Panc1 (cell line): ENCODE measurements around the gene ETNPPL. TPM values are rescaled to one million over a fixed set of nuclear protein-coding genes. Genes with fewer than 3 reads are reported as not detected.

Experiments
- ATAC-seq: fragments of 200-7000 bp; cut with Tn5 transposase; 2 replicates; pipeline ENCODE4 v1.9.1; 2020; ENCODE audit warnings: mild to moderate bottlenecking, moderate library complexity
- BruUV-seq: library from RNA; stranded (reverse); fragments of 400-500 nt; replicated peaks from 2 replicates; lab custom pipeline; 2021; lab: Mats Ljungman, UMichigan
- CTCF ChIA-PET: fragments of 300-600 bp; sonication (Branson Sonifier 250); formaldehyde crosslinking; loops from one replicate; lab custom pipeline; 2022; ENCODE audit warnings: antibody characterized with exemption; lab: Charles Lee
- POLR2A ChIA-PET: fragments of 300-600 bp; sonication (Branson Sonifier 250); formaldehyde crosslinking; loops from one replicate; lab custom pipeline; 2022; ENCODE audit warnings: antibody characterized with exemption; lab: Charles Lee
- DNase-seq: peaks from one replicate; pipeline ENCODE4 v3.0.0-alpha.2; 2010; ENCODE audit warnings: low read depth, low spot score
- H3K27ac ChIP-seq: 2 replicates; pipeline ENCODE4 v1.5.1; 2011; ENCODE audit warnings: mild to moderate bottlenecking, low read length, inconsistent platforms
- H3K27me3 ChIP-seq: fragments of 200-500 bp; sonication (Bioruptor generic); 2 replicates; pipeline ENCODE4 v1.6.0; 2014; ENCODE audit warnings: low read length, inconsistent platforms; ENCODE audit not compliant: control insufficient read depth, insufficient read depth
- H3K36me3 ChIP-seq: fragments of 200-500 bp; sonication (Bioruptor generic); 2 replicates; pipeline ENCODE4 v1.5.1; 2014; ENCODE audit warnings: inconsistent platforms, mild to moderate bottlenecking, low read length, moderate library complexity; ENCODE audit not compliant: control insufficient read depth, insufficient read depth
- H3K4me1 ChIP-seq: 2 replicates; pipeline ENCODE4 v1.5.1; 2011; ENCODE audit warnings: inconsistent platforms, mild to moderate bottlenecking, low read length, moderate library complexity; ENCODE audit not compliant: control insufficient read depth, insufficient read depth
- H3K4me3 ChIP-seq, 2 experiments: 2 replicates each; pipeline ENCODE4 v1.5.1; 2011 to 2012; ENCODE audit warnings: low read depth in 2 of 2, low read length in 2 of 2, mild to moderate bottlenecking in 2 of 2, inconsistent platforms in 1 of 2, moderate library complexity in 1 of 2
- H3K9me3 ChIP-seq: fragments of 200-500 bp; sonication (Bioruptor generic); 2 replicates; pipeline ENCODE4 v1.5.1; 2014; ENCODE audit warnings: low read depth, mild to moderate bottlenecking, inconsistent platforms, low read length, moderate library complexity; ENCODE audit not compliant: control insufficient read depth, insufficient read depth
- CTCF ChIP-seq: fragments of 450-650 bp; IDR thresholded peaks from 2 replicates; pipeline ENCODE4 v1.5.1; 2017; ENCODE audit warnings: mild to moderate bottlenecking
- POLR2AphosphoS5 ChIP-seq: IDR thresholded peaks from 2 replicates; pipeline ENCODE4 v1.6.1; 2012; ENCODE audit warnings: mild to moderate bottlenecking, low read depth, low read length, moderate library complexity
- REST ChIP-seq, 2 experiments: IDR thresholded peaks; 2 replicates each; pipeline ENCODE4 v1.6.1; 2011 to 2012; ENCODE audit warnings: low read depth in 2 of 2, control low read depth in 1 of 2, low read length in 1 of 2, mild to moderate bottlenecking in 1 of 2, moderate library complexity in 1 of 2; ENCODE audit not compliant: insufficient read depth in 1 of 2
- SIN3A ChIP-seq: IDR thresholded peaks from 2 replicates; pipeline ENCODE4 v1.6.1; 2012; ENCODE audit warnings: low read depth, mild to moderate bottlenecking, low read length, moderate library complexity, borderline replicate concordance; ENCODE audit not compliant: insufficient read depth
- TCF7L2 ChIP-seq: IDR thresholded peaks from 2 replicates; pipeline ENCODE4 v1.6.1; 2011; ENCODE audit warnings: mild to moderate bottlenecking, low read depth, low read length, inconsistent platforms
- in situ Hi-C: cut with HindIII; loops from 2 replicates; pipeline ENCODE4 v1.10.0; 2016; ENCODE audit warnings: low sequenced_read_pairs, low pct_unique_long_range_greater_than_20kb
- intact Hi-C: fragments of 100-400 bp; cut with micrococcal nuclease; formaldehyde crosslinking; loops from one replicate; pipeline ENCODE4 v1.10.0; 2022; ENCODE audit not compliant: unreplicated experiment
- total RNA-seq: library from RNA; stranded (reverse); gene quantifications from one replicate; pipeline ENCODE4 v1.2.1, GENCODE V29; 2021; ENCODE audit not compliant: unreplicated experiment

Gene ETNPPL
- total RNA-seq, 1 experiment from 2014 or later: not detected

DNA sequence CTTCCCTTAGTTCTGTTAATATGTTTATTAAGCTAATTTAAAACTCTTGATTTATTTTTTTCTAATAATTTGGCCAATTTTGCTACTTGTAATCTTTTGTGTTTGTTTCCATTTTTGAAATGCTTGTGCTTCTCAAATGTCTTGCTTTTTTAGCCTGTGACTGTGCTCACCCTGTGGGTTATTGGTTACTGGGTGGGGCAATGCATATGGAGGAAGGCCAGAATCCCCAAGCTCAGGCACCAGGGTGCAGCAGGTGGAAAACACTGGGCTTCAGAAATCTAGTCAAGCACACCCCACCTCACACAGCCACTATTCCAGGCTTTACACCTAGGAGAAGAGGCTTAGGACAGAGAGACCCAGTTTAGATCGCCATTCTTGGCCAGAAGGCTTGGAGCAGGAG is 33.1 kb downstream of the ETNPPL start:
- ATAC-seq (no peak), DNase-seq (no peak)
- Histone ChIP-seq H3K36me3 (no peaks in the 10 kb centered on the region), H3K9me3 (no peaks in the 10 kb centered on the region), H3K27ac (no peak overlapping the region), H3K4me3 (no peak overlapping the region), H3K27me3 (no peaks in the 10 kb centered on the region), H3K4me1 (no peaks in the 10 kb centered on the region)
- POLR2A ChIA-PET: no interaction called here
- TF ChIP-seq SIN3A (no peak), POLR2AphosphoS5 (no peak), TCF7L2 (no peak), CTCF (no peak), REST (IDR thresholded peaks at IDR 0.05; ENCODE audit: insufficient read depth in 1 of 2, low read depth in 2 of 2, low read length in 1 of 2) (no peak)
- intact Hi-C loops: no loop called here
- BruUV-seq: no TSS peak
- CTCF ChIA-PET: no interaction called here
- in situ Hi-C loops: no loop called here

DNA sequence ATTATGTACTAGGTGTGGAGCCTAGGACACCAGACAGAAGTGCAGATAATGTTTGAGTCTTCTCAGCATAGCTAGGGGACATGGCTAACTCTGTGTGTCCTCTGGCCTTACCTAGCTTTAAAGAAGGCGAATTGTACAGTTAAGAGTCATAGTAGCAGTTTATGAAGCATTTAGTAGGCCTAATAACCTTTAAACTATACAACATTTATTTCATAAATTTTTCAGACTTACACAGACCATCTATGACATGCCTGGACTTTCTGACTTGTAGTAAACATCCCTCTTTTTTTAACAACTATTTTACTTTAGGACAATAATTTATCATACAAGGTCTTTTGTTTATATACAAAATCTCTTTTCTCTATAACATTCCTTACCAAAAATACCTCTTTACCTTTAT is 37.4 kb downstream of the ETNPPL start:
- in situ Hi-C loops: no loop called here
- H3K27me3 ChIP-seq: no peaks in the 10 kb centered on the region
- no peak overlapping the region for H3K27ac ChIP-seq
- no peaks in the 10 kb centered on the region for H3K4me1 ChIP-seq
- CTCF ChIA-PET: no interaction called here
- no peaks in the 10 kb centered on the region for H3K9me3 ChIP-seq
- ATAC-seq: no peak
- TF ChIP-seq POLR2AphosphoS5: no peak
- TF ChIP-seq REST (IDR thresholded peaks at IDR 0.05; ENCODE audit: insufficient read depth in 1 of 2, low read depth in 2 of 2, low read length in 1 of 2): no peak
- no peak for TF ChIP-seq SIN3A
- TF ChIP-seq TCF7L2: no peak
- no peak for TF ChIP-seq CTCF
- intact Hi-C loops: no loop called here
- DNase-seq: no peak
- no TSS peak for BruUV-seq
- POLR2A ChIA-PET: no interaction called here
- H3K36me3 ChIP-seq: no peaks in the 10 kb centered on the region
- no peak overlapping the region for H3K4me3 ChIP-seq
